T-cell (primary cell): ENCODE measurements around the gene ST8SIA6. TPM values are rescaled to one million over a fixed set of nuclear protein-coding genes. Genes with fewer than 3 reads are reported as not detected.
"Not testable (repeated sequence)": the region's sequence is repeated elsewhere in the genome, so short reads cannot be mapped to it uniquely, and the experiment has no call there.

Source experiments
- ATAC-seq, 4 experiments: fragments of 200-7000 bp in 3 of 4; fragments of 150-1000 bp in 1 of 4; cut with Tn5 transposase; replicated peaks in 1 of 4; 1 replicate in 3 of 4; 2 replicates in 1 of 4; pipeline ENCODE4 v1.10.0; 2021; ENCODE audit warnings: moderate library complexity in 3 of 4, mild to moderate bottlenecking in 2 of 4, moderate number of reproducible peaks in 1 of 4
- CTCF ChIA-PET, 2 donors: fragments of 300-600 bp; sonication (Branson Sonifier 250); formaldehyde crosslinking; loops; one replicate each; lab custom pipeline; 2022; ENCODE audit warnings: antibody characterized with exemption in 2 of 2; lab: Charles Lee
- POLR2A ChIA-PET, 2 donors: fragments of 300-600 bp; sonication (Branson Sonifier 250); formaldehyde crosslinking; loops; one replicate each; lab custom pipeline; 2022; ENCODE audit warnings: antibody characterized with exemption in 2 of 2; lab: Charles Lee
- DNase-seq, 35 experiments: peaks; one replicate each; pipeline versions ENCODE4 v3.0.0 to v3.0.0-alpha.2; 2013 to 2023
- H3K27ac ChIP-seq: one replicate; pipeline ENCODE4 v1.5.1; 2013; ENCODE audit warnings: low read length
- H3K27me3 ChIP-seq, 2 experiments: replicated peaks in 1 of 2; 1 replicate in 1 of 2; 2 replicates in 1 of 2; pipeline versions ENCODE4 v1.6.1 to v1.7.0; 2013; ENCODE audit warnings: low read length in 1 of 2, mixed read lengths in 1 of 2; ENCODE audit not compliant: control insufficient read depth in 2 of 2, insufficient read depth in 2 of 2; ENCODE audit errors: extremely low read depth in 1 of 2
- H3K36me3 ChIP-seq, 2 donors: 1 replicate in 1 of 2; 2 replicates in 1 of 2; pipeline versions ENCODE4 v1.6.1 to v1.7.0; 2013; ENCODE audit warnings: low read length in 1 of 2; ENCODE audit not compliant: control insufficient read depth in 2 of 2, insufficient read depth in 1 of 2; ENCODE audit errors: extremely low read depth in 1 of 2
- H3K4me1 ChIP-seq, 2 experiments: 1 replicate in 1 of 2; 2 replicates in 1 of 2; pipeline versions ENCODE4 v1.6.1 to v1.7.0; 2013; ENCODE audit warnings: low read length in 2 of 2, mixed read lengths in 1 of 2; ENCODE audit not compliant: insufficient read depth in 2 of 2, control insufficient read depth in 1 of 2; ENCODE audit errors: extremely low read depth in 1 of 2
- H3K4me3 ChIP-seq, 2 donors: 1 replicate in 1 of 2; 2 replicates in 1 of 2; pipeline versions ENCODE4 v1.5.1 to v1.7.0; 2013; ENCODE audit warnings: mild to moderate bottlenecking in 2 of 2, low read length in 1 of 2, moderate library complexity in 1 of 2; ENCODE audit not compliant: control insufficient read depth in 1 of 2; ENCODE audit errors: extremely low read depth in 1 of 2
- H3K9me3 ChIP-seq: 2 replicates; pipeline ENCODE4 v1.7.0; 2013
- H3K27ac Mint-ChIP-seq, 2 donors: one replicate each; pipeline ENCODE4 v1.8.0; 2020 to 2021; ENCODE audit warnings: mild to moderate bottlenecking in 2 of 2, mixed read lengths in 2 of 2
- H3K27me3 Mint-ChIP-seq, 2 donors: one replicate each; pipeline ENCODE4 v1.8.0; 2021 to 2022; ENCODE audit warnings: mixed read lengths in 2 of 2
- H3K36me3 Mint-ChIP-seq: one replicate; pipeline ENCODE4 v1.8.0; 2021; ENCODE audit warnings: mixed read lengths
- H3K4me1 Mint-ChIP-seq, 3 donors: one replicate each; pipeline ENCODE4 v1.8.0; 2020 to 2022; ENCODE audit warnings: mixed read lengths in 3 of 3, mild to moderate bottlenecking in 1 of 3
- H3K4me3 Mint-ChIP-seq, 3 donors: one replicate each; pipeline ENCODE4 v1.8.0; 2020 to 2022; ENCODE audit warnings: mild to moderate bottlenecking in 3 of 3, mixed read lengths in 3 of 3, moderate library complexity in 3 of 3
- H3K9me3 Mint-ChIP-seq, 3 donors: one replicate each; pipeline ENCODE4 v1.8.0; 2020 to 2022; ENCODE audit warnings: mixed read lengths in 3 of 3
- WGBS: methylation state at CpG from one replicate; pipeline ENCODE4 v1.1.5; 2013; ENCODE audit warnings: missing lambda C conversion rate; ENCODE audit not compliant: insufficient coverage; 5-methylcytosine and 5-hydroxymethylcytosine counted together
- total RNA-seq, 35 experiments: library from RNA in 6 of 35; stranded (reverse) in 6 of 35; fragments of 120-200 nt in 1 of 35; gene quantifications; one replicate each; pipeline versions ENCODE4 v1.2.1 to v1.2.4 and lab custom pipeline; 2013 to 2026

Gene ST8SIA6
- total RNA-seq, 5 donors from 2014 or later (not counting 1 experiment from before 2014, with no cell fraction given) = 0.95 to 4.0 (median 1.7) TPM

GRCh38 chr10:17330501-17330900, 123.9 kb downstream of the ST8SIA6 start:
- ChIA-PET POLR2A (no interaction called here), CTCF (interaction anchor here (0.6 to 0.8 kb wide), 3 partner anchors 9 to 208 kb away, joined by 3 to 4 read pairs (median 3); no protein-coding TSS in a partner anchor)
- DNase-seq (no peak), ATAC-seq (no peak)
- Histone ChIP-seq H3K4me3 (no peak overlapping the region), H3K27me3 (no peaks in the 10 kb centered on the region), H3K4me1 (no peaks in the 10 kb centered on the region), H3K27ac (no peak overlapping the region), H3K9me3 (no peaks in the 10 kb centered on the region), H3K36me3 (no peaks in the 10 kb centered on the region)
- Mint-ChIP-seq H3K36me3 (no peaks in the 10 kb centered on the region), H3K9me3 (no peaks in the 10 kb centered on the region), H3K4me3 (no peak overlapping the region), H3K4me1 (peaks cover 0 to 8% (median 0%) of the 10 kb centered on the region in 3 donors), H3K27ac (no peak overlapping the region), H3K27me3 (peaks cover 0 to 2% of the 10 kb centered on the region in 2 donors)
- WGBS = no CpG with 5 or more reads among the region's 2 CpGs

DNA sequence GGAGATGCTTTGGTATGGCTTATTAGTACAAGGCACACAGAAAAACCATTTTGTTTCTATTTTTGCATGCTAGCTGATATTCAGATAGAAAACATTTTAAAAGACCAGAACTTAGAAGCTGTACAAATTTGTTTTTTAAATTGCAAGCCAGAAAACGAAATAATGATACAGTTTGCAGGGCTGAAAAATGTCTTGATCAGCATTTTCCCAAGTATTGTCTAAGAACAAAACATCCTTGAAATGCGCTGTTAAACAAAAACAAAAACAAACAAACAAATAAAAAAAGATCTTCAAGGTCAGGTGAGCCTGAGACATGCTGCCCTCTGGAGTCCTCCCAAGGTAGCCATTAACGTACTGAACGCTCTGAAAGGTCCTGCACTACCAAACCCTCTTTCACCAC, 128.0 kb downstream of the ST8SIA6 start:
- Histone ChIP-seq H3K27me3 (no peaks in the 10 kb centered on the region), H3K4me1 (no peaks in the 10 kb centered on the region), H3K9me3 (no peaks in the 10 kb centered on the region), H3K4me3 (no peak overlapping the region), H3K36me3 (no peaks in the 10 kb centered on the region), H3K27ac (no peak overlapping the region)
- Mint-ChIP-seq H3K36me3 (no peaks in the 10 kb centered on the region), H3K4me3 (no peak overlapping the region), H3K27ac (no peak overlapping the region), H3K27me3 (no peaks in the 10 kb centered on the region), H3K4me1 (peaks cover 0 to 1% (median 0%) of the 10 kb centered on the region in 3 donors), H3K9me3 (no peaks in the 10 kb centered on the region)
- CTCF ChIA-PET = interaction anchor here in 1 of 2 donors (0.6 kb wide), 1 partner anchor 103 kb away, joined by 3 read pairs; no protein-coding TSS in a partner anchor
- WGBS = 74% methylated on average over 4 of the region's 4 CpGs
- DNase-seq (no peak), ATAC-seq (no peak)
- POLR2A ChIA-PET = no interaction called here

DNA sequence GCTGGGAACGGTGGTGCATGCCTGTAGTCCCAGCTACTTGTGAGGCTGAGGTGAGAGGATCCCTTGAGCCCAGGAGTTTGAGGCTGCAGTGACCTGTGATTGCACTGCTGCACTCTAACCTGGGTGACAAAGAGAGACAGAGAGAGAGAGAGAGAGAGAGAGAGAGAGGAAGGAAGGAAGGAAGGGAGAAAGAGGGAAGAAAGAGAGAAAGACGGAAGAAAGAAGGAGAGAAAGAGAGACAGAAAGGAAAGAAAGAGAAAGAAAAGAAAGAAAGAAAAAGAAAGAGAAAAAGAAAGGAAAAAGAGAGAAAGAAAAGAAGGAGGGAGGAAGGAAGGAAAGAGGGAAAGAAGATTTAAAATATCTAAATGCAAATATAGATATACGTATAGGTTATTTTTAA, 132.4 kb downstream of the ST8SIA6 start:
- H3K4me1 ChIP-seq, H3K27ac Mint-ChIP-seq, H3K36me3 Mint-ChIP-seq, H3K9me3 ChIP-seq, ATAC-seq, H3K9me3 Mint-ChIP-seq, H3K27me3 ChIP-seq, H3K4me3 ChIP-seq, H3K27ac ChIP-seq, POLR2A ChIA-PET, H3K4me1 Mint-ChIP-seq, H3K27me3 Mint-ChIP-seq, H3K4me3 Mint-ChIP-seq, H3K36me3 ChIP-seq, DNase-seq: not testable (repeated sequence)
- CTCF ChIA-PET = interaction anchor here in 1 of 2 donors (0.5 kb wide), 1 partner anchor 863 kb away, joined by 3 read pairs; no protein-coding TSS in a partner anchor
- WGBS = no CpG with 5 or more reads among the region's 3 CpGs

- Mint-ChIP-seq H3K27me3 (peaks cover 7 to 9% of the 10 kb centered on the region in 2 donors), H3K4me3 (no peak overlapping the region), H3K36me3 (no peaks in the 10 kb centered on the region), H3K27ac (no peak overlapping the region), H3K4me1 (no peaks in the 10 kb centered on the region), H3K9me3 (no peaks in the 10 kb centered on the region)
- DNase-seq (no peak), ATAC-seq (no peak)
- no peaks in the 10 kb centered on the region for H3K4me1 ChIP-seq
- H3K9me3 ChIP-seq = no peaks in the 10 kb centered on the region
- POLR2A ChIA-PET = no interaction called here
- H3K4me3 ChIP-seq = no peak overlapping the region
- H3K27ac ChIP-seq = no peak overlapping the region
- H3K27me3 ChIP-seq = no peaks in the 10 kb centered on the region
- WGBS = no CpG with 5 or more reads among the region's 1 CpG
- CTCF ChIA-PET = no interaction called here
- H3K36me3 ChIP-seq = no peaks in the 10 kb centered on the region
Measured at GRCh38 chr10:17316488-17317170, 137.8 kb downstream of the ST8SIA6 start.

DNA sequence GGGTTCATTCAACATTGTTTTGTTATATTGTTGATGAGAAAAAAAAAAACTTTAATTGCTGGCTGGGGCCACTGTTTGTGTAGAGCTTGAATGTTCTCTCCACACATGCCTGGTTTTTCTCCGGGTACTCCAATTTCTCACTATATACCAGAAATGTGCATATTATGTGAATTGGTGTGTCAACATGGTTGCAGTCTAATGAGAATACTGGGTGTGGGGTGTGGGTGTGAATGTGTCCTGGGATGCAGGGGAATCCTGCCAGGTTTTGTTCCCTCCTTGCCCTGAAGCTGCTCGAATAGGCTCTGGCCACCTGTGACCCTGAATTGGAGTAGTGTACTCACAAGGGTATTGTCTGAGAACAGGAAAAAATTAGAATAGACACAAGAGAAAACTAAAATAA, 145.0 kb downstream of the ST8SIA6 start:
- peaks cover 26 to 32% of the 10 kb centered on the region in 2 donors for H3K27me3 Mint-ChIP-seq
- WGBS = 60% methylated on average over 1 of the region's 2 CpGs
- ATAC-seq = no peak

DNA sequence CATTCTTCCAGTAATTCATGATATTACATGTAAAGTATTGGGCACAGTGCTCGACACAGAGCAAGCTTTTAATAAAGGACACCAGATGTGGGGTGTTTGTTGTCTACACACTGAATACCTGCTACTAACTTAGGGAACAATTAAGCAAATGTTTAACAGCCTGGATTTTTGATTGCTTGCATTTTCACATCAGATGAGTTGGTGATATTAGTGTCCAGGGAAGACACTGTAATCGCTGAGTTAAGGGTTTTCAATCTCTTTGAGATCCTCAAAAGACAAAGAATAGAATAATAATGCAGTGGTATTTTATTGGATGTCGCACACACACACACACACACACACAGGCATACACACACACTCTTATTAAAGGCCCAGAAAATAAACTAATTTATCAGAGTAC, 147.3 kb downstream of the ST8SIA6 start:
- ChIA-PET CTCF (no interaction called here), POLR2A (interaction anchor here in 1 of 2 donors (0.8 kb wide), 1 partner anchor 1190 kb away, joined by 4 read pairs; no protein-coding TSS in a partner anchor)
- H3K9me3 Mint-ChIP-seq = no peaks in the 10 kb centered on the region
- Histone ChIP-seq H3K4me1 (no peaks in the 10 kb centered on the region), H3K9me3 (no peaks in the 10 kb centered on the region), H3K27me3 (peaks cover 0 to 3% of the 10 kb centered on the region in 2 experiments), H3K36me3 (no peaks in the 10 kb centered on the region), H3K4me3 (no peak overlapping the region), H3K27ac (no peak overlapping the region)
- no peak overlapping the region for H3K4me3 Mint-ChIP-seq
- no peak for ATAC-seq
- WGBS = no CpG with 5 or more reads among the region's 3 CpGs
- no peaks in the 10 kb centered on the region for H3K4me1 Mint-ChIP-seq
- no peaks in the 10 kb centered on the region for H3K36me3 Mint-ChIP-seq
- no peak for DNase-seq
- H3K27ac Mint-ChIP-seq = no peak overlapping the region
- peaks cover 28 to 32% of the 10 kb centered on the region in 2 donors for H3K27me3 Mint-ChIP-seq

More for the DNA sequence above, 145.0 kb downstream of the ST8SIA6 start:
- H3K27ac ChIP-seq = no peak overlapping the region
- no peak overlapping the region for H3K4me3 Mint-ChIP-seq
- no peaks in the 10 kb centered on the region for H3K36me3 Mint-ChIP-seq
- no peaks in the 10 kb centered on the region for H3K4me1 Mint-ChIP-seq
- peaks cover 0 to 3% of the 10 kb centered on the region in 2 experiments for H3K27me3 ChIP-seq
- no peak overlapping the region for H3K4me3 ChIP-seq
- no peaks in the 10 kb centered on the region for H3K9me3 ChIP-seq
- H3K36me3 ChIP-seq = no peaks in the 10 kb centered on the region
- POLR2A ChIA-PET = no interaction called here
- H3K9me3 Mint-ChIP-seq = no peaks in the 10 kb centered on the region
- no peak for DNase-seq
- CTCF ChIA-PET = no interaction called here
- no peak overlapping the region for H3K27ac Mint-ChIP-seq
- no peaks in the 10 kb centered on the region for H3K4me1 ChIP-seq
